Measurements from ENCODE around the gene SMYD4.
"Not testable (repeated sequence)": the region's sequence is repeated elsewhere in the genome, so short reads cannot be mapped to it uniquely, and the experiment has no call there.

The SMYD4 gene

GRCh38 chr17:1829216-1829591, 498 bp downstream of the SMYD4 start:
- DNase-seq (ENCODE audit: low read depth, low spot score), result no peak

- no peak for DNase-seq (ENCODE audit: low read depth, low spot score)
Measured at GRCh38 chr17:1820528-1821252, 9.0 kb downstream of the SMYD4 start.

GRCh38 chr17:1813088-1813487, 16.6 kb downstream of the SMYD4 start:
- DNase-seq (ENCODE audit: low read depth, low spot score), result no peak

GRCh38 chr17:1810450-1811103, 19.1 kb downstream of the SMYD4 start:
- no peak for DNase-seq (ENCODE audit: low read depth, low spot score)

- DNase-seq (ENCODE audit: low read depth, low spot score), result not testable (repeated sequence)
Measured at GRCh38 chr17:1809815-1810214, 19.9 kb downstream of the SMYD4 start.

GRCh38 chr17:1808644-1809043, 21.1 kb downstream of the SMYD4 start:
- DNase-seq (ENCODE audit: low read depth, low spot score), result no peak

- DNase-seq (ENCODE audit: low read depth, low spot score), result no peak
Measured at GRCh38 chr17:1807890-1808289, 21.8 kb downstream of the SMYD4 start.

GRCh38 chr17:1803280-1803679, 26.4 kb downstream of the SMYD4 start:
- no peak for DNase-seq (ENCODE audit: low read depth, low spot score)

- no peak for DNase-seq (ENCODE audit: low read depth, low spot score)
Measured at GRCh38 chr17:1802429-1802828, 27.3 kb downstream of the SMYD4 start.

GRCh38 chr17:1800712-1801111, 29.0 kb downstream of the SMYD4 start:
- DNase-seq (ENCODE audit: low read depth, low spot score), result no peak

GRCh38 chr17:1800240-1800639, 29.5 kb downstream of the SMYD4 start:
- DNase-seq (ENCODE audit: low read depth, low spot score), result no peak

- not testable (repeated sequence) for DNase-seq (ENCODE audit: low read depth, low spot score)
Measured at GRCh38 chr17:1797846-1798245, 31.9 kb downstream of the SMYD4 start.

GRCh38 chr17:1797323-1797722, 32.4 kb downstream of the SMYD4 start:
- DNase-seq (ENCODE audit: low read depth, low spot score), result no peak

- DNase-seq (ENCODE audit: low read depth, low spot score), result no peak
Measured at GRCh38 chr17:1796800-1797199, 32.9 kb downstream of the SMYD4 start.

- DNase-seq (ENCODE audit: low read depth, low spot score), result no peak
Measured at GRCh38 chr17:1793447-1793806, 36.3 kb downstream of the SMYD4 start.

- no peak for DNase-seq (ENCODE audit: low read depth, low spot score)
Measured at GRCh38 chr17:1792495-1793446, 36.9 kb downstream of the SMYD4 start.

GRCh38 chr17:1789936-1790335, 39.8 kb downstream of the SMYD4 start:
- DNase-seq (ENCODE audit: low read depth, low spot score), result no peak

- DNase-seq (ENCODE audit: low read depth, low spot score), result no peak
Measured at GRCh38 chr17:1787301-1787902, 42.3 kb downstream of the SMYD4 start.

GRCh38 chr17:1786708-1787107, 43.0 kb downstream of the SMYD4 start:
- DNase-seq (ENCODE audit: low read depth, low spot score), result no peak

- DNase-seq (ENCODE audit: low read depth, low spot score), result no peak
Measured at GRCh38 chr17:1785930-1786329, 43.8 kb downstream of the SMYD4 start.

GRCh38 chr17:1783834-1784611, 45.7 kb downstream of the SMYD4 start:
- no peak for DNase-seq (ENCODE audit: low read depth, low spot score)

All from activated naive CD8-positive, alpha-beta T cell treated with anti-CD3 and anti-CD28 coated beads, Interleukin-2, amount 50 U/mL, for 16 hours (primary cell).